Keratinocyte (primary cell): ENCODE measurements around the gene PIEZO1. TPM values are rescaled to one million over a fixed set of nuclear protein-coding genes. Genes with fewer than 3 reads are reported as not detected.

Experiments used
- DNase-seq: peaks from one replicate; pipeline ENCODE4 v3.0.0-alpha.2; 2011; ENCODE audit warnings: low read depth, missing footprints, low spot score
- FAIRE-seq: peaks from 2 replicates; lab custom pipeline; 2011; peaks lifted over from hg19 to GRCh38; lab: Jason Lieb, UNC
- H2AFZ ChIP-seq: 2 replicates; pipeline ENCODE4 v1.6.0; 2012; ENCODE audit warnings: low read length, control low read depth, inconsistent platforms; ENCODE audit not compliant: control insufficient read depth
- H3K27ac ChIP-seq: 2 replicates; pipeline ENCODE4 v1.5.1; 2011; ENCODE audit warnings: low read length; ENCODE audit not compliant: control insufficient read depth, insufficient read depth
- H3K27me3 ChIP-seq: 3 replicates; pipeline ENCODE4 v1.6.0; 2011; ENCODE audit warnings: low read length; ENCODE audit not compliant: control insufficient read depth, insufficient read depth; ENCODE audit errors: extremely low read depth
- H3K36me3 ChIP-seq, 2 experiments: 2 replicates in 1 of 2; 3 replicates in 1 of 2; pipeline ENCODE4 v1.5.1; 2011; ENCODE audit warnings: low read length in 2 of 2, mild to moderate bottlenecking in 1 of 2; ENCODE audit not compliant: control insufficient read depth in 2 of 2, insufficient read depth in 2 of 2; ENCODE audit errors: extremely low read depth in 1 of 2
- H3K4me1 ChIP-seq: 3 replicates; pipeline ENCODE4 v1.5.1; 2011; ENCODE audit warnings: low read length; ENCODE audit not compliant: control insufficient read depth, insufficient read depth; ENCODE audit errors: extremely low read depth
- H3K4me2 ChIP-seq: 3 replicates; pipeline ENCODE4 v1.6.0; 2011; ENCODE audit warnings: low read depth, low read length; ENCODE audit not compliant: control insufficient read depth, insufficient read depth; ENCODE audit errors: extremely low read depth
- H3K4me3 ChIP-seq, 3 experiments: fragments of 200-600 bp in 1 of 3; sonication (generic) in 1 of 3; 2 replicates in 2 of 3; 3 replicates in 1 of 3; pipeline ENCODE4 v1.5.1; 2011 to 2016; ENCODE audit warnings: low read length in 3 of 3, mild to moderate bottlenecking in 3 of 3, control low read depth in 2 of 3, inconsistent platforms in 1 of 3, low read depth in 1 of 3, mixed read lengths in 1 of 3, mixed run types in 1 of 3, moderate library complexity in 1 of 3; ENCODE audit not compliant: control insufficient read depth in 2 of 3, insufficient read depth in 2 of 3; ENCODE audit errors: extremely low read depth in 1 of 3
- H3K79me2 ChIP-seq: 2 replicates; pipeline ENCODE4 v1.6.0; 2012; ENCODE audit warnings: low read length; ENCODE audit not compliant: control insufficient read depth, insufficient read depth
- H3K9ac ChIP-seq: 3 replicates; pipeline ENCODE4 v1.6.0; 2011; ENCODE audit warnings: low read length; ENCODE audit not compliant: control insufficient read depth, insufficient read depth; ENCODE audit errors: extremely low read depth
- H3K9me1 ChIP-seq: 3 replicates; pipeline ENCODE4 v1.6.0; 2011; ENCODE audit warnings: low read length; ENCODE audit not compliant: control insufficient read depth, insufficient read depth; ENCODE audit errors: extremely low read depth
- H3K9me3 ChIP-seq: 2 replicates; pipeline ENCODE4 v1.5.1; 2012; ENCODE audit warnings: low read depth, low read length; ENCODE audit not compliant: control insufficient read depth
- H4K20me1 ChIP-seq: 3 replicates; pipeline ENCODE4 v1.6.0; 2011; ENCODE audit warnings: low read length; ENCODE audit not compliant: control insufficient read depth, insufficient read depth; ENCODE audit errors: extremely low read depth
- CTCF ChIP-seq, 3 experiments: IDR thresholded peaks in 1 of 3; conservative IDR thresholded peaks in 1 of 3; optimal IDR thresholded peaks in 1 of 3; 2 replicates in 2 of 3; 3 replicates in 1 of 3; pipeline versions ENCODE3 to v1.5.1; 2011; ENCODE audit warnings: low read length in 3 of 3, mild to moderate bottlenecking in 3 of 3, moderate library complexity in 2 of 3, control low read depth in 1 of 3, inconsistent platforms in 1 of 3; ENCODE audit not compliant: insufficient read depth in 2 of 3; ENCODE audit errors: extremely low read depth in 1 of 3
- EZH2 ChIP-seq: IDR thresholded peaks from one replicate; pipeline ENCODE4 v1.6.1; 2012; ENCODE audit warnings: inconsistent platforms, mild to moderate bottlenecking, low read length, moderate library complexity
- dilution Hi-C: fragments of 300-500 bp; cut with MboI; formaldehyde crosslinking; loops from one replicate; pipeline ENCODE4 v1.7.0; 2020; ENCODE audit warnings: low sequenced_read_pairs; ENCODE audit not compliant: extremely low pct_ligation_motif_present
- polyA plus RNA-seq, 5 experiments: library from polyadenylated mRNA; depleted of rRNA in 3 of 5; stranded (reverse) in 3 of 5; stranded (forward) in 1 of 5; unstranded in 1 of 5; fragments of >200 nt; gene quantifications; 1 replicate in 1 of 5; 2 replicates in 3 of 5; 3 replicates in 1 of 5; pipeline versions ENCODE4 v1.2.1 to v1.2.3, GENCODE V29; 2011 to 2012; ENCODE audit warnings: missing spikeins in 2 of 5, low read depth in 1 of 5, low replicate concordance in 1 of 5

The PIEZO1 gene
- polyA plus RNA-seq, 1 donor (not counting 4 experiments of a cell fraction or from before 2014, with no cell fraction given) = 62.8 TPM

- no peaks in the 10 kb centered on the region for H3K9me1 ChIP-seq
- DNase-seq = no peak
- H3K4me2 ChIP-seq = no peak overlapping the region
- dilution Hi-C loops = no loop called here
- H3K79me2 ChIP-seq = no peaks in the 10 kb centered on the region
- H3K4me3 ChIP-seq = no peak overlapping the region
- no peak overlapping the region for H3K27ac ChIP-seq
- FAIRE-seq = no peak
- H3K4me1 ChIP-seq = no peaks in the 10 kb centered on the region
- no peaks in the 10 kb centered on the region for H4K20me1 ChIP-seq
- peaks cover 2 to 4% of the 10 kb centered on the region in 2 experiments for H3K36me3 ChIP-seq
- H3K27me3 ChIP-seq = peaks cover 30% of the 10 kb centered on the region
- TF ChIP-seq CTCF (optimal IDR thresholded peaks at IDR 0.05 in 1 of 3, IDR thresholded peaks at IDR 0.05 in 1 of 3, conservative IDR thresholded peaks at IDR 0.05 in 1 of 3; ENCODE audit: extremely low read depth in 1 of 3, insufficient read depth in 2 of 3, low read length in 3 of 3) (no peak), EZH2 (no peak)
- no peak overlapping the region for H2AFZ ChIP-seq
- H3K9me3 ChIP-seq = no peaks in the 10 kb centered on the region
- H3K9ac ChIP-seq = no peak overlapping the region
These were observed 88.6 kb downstream of the PIEZO1 start for GRCh38 chr16:88696441-88696840.

GRCh38 chr16:88695753-88696152 is 89.3 kb downstream of the PIEZO1 start:
- TF ChIP-seq CTCF (optimal IDR thresholded peaks at IDR 0.05 in 1 of 3, IDR thresholded peaks at IDR 0.05 in 1 of 3, conservative IDR thresholded peaks at IDR 0.05 in 1 of 3; ENCODE audit: extremely low read depth in 1 of 3, insufficient read depth in 2 of 3, low read length in 3 of 3) (no peak), EZH2 (no peak)
- FAIRE-seq (no peak), DNase-seq (no peak)
- no peaks in the 10 kb centered on the region for H4K20me1 ChIP-seq
- H3K36me3 ChIP-seq = peaks cover 2 to 4% of the 10 kb centered on the region in 2 experiments
- H3K9me3 ChIP-seq = no peaks in the 10 kb centered on the region
- no peak overlapping the region for H3K27ac ChIP-seq
- no peak overlapping the region for H3K9ac ChIP-seq
- H3K4me2 ChIP-seq = no peak overlapping the region
- H3K4me3 ChIP-seq = no peak overlapping the region
- no peaks in the 10 kb centered on the region for H3K79me2 ChIP-seq
- no peaks in the 10 kb centered on the region for H3K4me1 ChIP-seq
- dilution Hi-C loops = no loop called here
- no peak overlapping the region for H2AFZ ChIP-seq
- H3K9me1 ChIP-seq = no peaks in the 10 kb centered on the region
- H3K27me3 ChIP-seq = peaks cover 36% of the 10 kb centered on the region
